GM13976 (cell line): ENCODE data around the gene KRTAP21-3.
"Not testable (repeated sequence)": the region's sequence is repeated elsewhere in the genome, so short reads cannot be mapped to it uniquely, and the experiment has no call there.

Experiments used
- DNase-seq: peaks from one replicate; pipeline ENCODE4 v3.0.0; 2012; ENCODE audit warnings: low spot score
- in situ Hi-C: fragments of 300-500 bp; cut with MboI; formaldehyde crosslinking; loops from one replicate; pipeline ENCODE4 v1.12.0; 2022; ENCODE audit warnings: low sequenced_read_pairs, mixed read lengths, inconsistent platforms; ENCODE audit not compliant: unreplicated experiment
- TF ChIP-seq, protein P1 (sequence below): IDR thresholded peaks from 2 replicates; pipeline ENCODE4 v1.5.1; 2012; ENCODE audit warnings: borderline replicate concordance, mild to moderate bottlenecking; ENCODE audit not compliant: insufficient read depth; ENCODE audit errors: extremely low read depth, missing control alignments, control extremely low read depth

Gene KRTAP21-3, protein sequence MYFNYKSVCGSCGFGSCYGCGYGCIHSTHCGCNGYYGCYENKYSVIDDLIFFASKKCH

GRCh38 chr21:30718239-30718909 lies at the start of gene KRTAP21-3:
KRTAP21-3 (minus strand) TSS chr21:30718777; CDS start chr21:30718759, 18 bp downstream.
- TF ChIP-seq, protein P1, sequence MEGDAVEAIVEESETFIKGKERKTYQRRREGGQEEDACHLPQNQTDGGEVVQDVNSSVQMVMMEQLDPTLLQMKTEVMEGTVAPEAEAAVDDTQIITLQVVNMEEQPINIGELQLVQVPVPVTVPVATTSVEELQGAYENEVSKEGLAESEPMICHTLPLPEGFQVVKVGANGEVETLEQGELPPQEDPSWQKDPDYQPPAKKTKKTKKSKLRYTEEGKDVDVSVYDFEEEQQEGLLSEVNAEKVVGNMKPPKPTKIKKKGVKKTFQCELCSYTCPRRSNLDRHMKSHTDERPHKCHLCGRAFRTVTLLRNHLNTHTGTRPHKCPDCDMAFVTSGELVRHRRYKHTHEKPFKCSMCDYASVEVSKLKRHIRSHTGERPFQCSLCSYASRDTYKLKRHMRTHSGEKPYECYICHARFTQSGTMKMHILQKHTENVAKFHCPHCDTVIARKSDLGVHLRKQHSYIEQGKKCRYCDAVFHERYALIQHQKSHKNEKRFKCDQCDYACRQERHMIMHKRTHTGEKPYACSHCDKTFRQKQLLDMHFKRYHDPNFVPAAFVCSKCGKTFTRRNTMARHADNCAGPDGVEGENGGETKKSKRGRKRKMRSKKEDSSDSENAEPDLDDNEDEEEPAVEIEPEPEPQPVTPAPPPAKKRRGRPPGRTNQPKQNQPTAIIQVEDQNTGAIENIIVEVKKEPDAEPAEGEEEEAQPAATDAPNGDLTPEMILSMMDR, result no peak
- in situ Hi-C loops, result no loop called here
- peak; percentile 9 for DNase-seq

GRCh38 chr21:30760776-30761175 lies 42.2 kb upstream of the KRTAP21-3 start:
- in situ Hi-C loops, result no loop called here
- TF ChIP-seq, protein P1, result no peak

DNA sequence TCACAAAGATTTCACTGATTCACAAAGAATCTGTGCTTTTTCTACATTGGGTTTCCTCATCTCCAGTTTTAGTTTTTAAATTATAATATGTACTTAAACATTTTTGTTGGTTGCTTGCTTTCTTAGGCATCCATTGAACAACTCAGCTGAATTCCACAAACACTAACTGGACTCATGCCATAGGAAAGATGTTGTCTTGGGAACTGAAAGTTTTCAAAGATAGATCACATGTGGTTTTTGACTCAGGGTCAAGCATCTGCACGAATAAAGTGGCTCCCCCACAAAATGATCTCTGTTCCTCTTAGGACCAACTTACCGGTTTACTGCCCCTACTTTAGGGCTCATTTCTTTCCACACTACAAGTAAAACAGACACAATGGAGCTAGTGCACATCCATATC lies 39.7 kb upstream of the KRTAP21-3 start:
- TF ChIP-seq, protein P1, result no peak
- no peak for DNase-seq
- in situ Hi-C loops, result no loop called here

More at GRCh38 chr21:30760776-30761175, 42.2 kb upstream of the KRTAP21-3 start:
- no peak for DNase-seq

GRCh38 chr21:30755328-30755727 lies 36.8 kb upstream of the KRTAP21-3 start, which contains the start of gene KRTAP21-1:
KRTAP21-1 (minus strand) TSS chr21:30755428; CDS start chr21:30755378, 50 bp downstream.
- in situ Hi-C loops, DNase-seq: not testable (repeated sequence)

GRCh38 chr21:30747159-30747558 lies 28.6 kb upstream of the KRTAP21-3 start, which contains the start of gene KRTAP21-2:
KRTAP21-2 (minus strand) TSS chr21:30747259; CDS start chr21:30747202, 57 bp downstream.
- TF ChIP-seq, protein P1, result no peak
- no peak for DNase-seq
- in situ Hi-C loops, result no loop called here

DNA sequence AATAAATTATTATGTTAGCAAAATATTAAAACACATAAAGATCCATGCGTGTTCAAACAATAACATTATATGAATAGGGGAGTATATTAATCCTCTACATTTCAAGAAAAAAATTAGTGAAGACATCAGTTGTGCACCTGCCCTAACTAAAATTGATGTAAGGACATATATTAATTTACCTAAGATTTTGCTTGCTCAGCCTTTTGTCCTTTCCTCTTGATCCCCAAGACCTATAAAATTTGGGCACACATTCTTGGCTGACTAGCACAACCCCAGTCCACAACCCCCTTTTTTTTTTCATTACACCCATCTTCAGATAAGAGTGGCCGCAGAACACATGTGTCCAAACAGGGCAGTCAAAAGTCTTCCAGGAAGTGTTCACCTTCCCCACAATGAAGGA lies 21.9 kb upstream of the KRTAP21-3 start:
- TF ChIP-seq, protein P1, result no peak
- in situ Hi-C loops, result no loop called here
- no peak for DNase-seq

DNA sequence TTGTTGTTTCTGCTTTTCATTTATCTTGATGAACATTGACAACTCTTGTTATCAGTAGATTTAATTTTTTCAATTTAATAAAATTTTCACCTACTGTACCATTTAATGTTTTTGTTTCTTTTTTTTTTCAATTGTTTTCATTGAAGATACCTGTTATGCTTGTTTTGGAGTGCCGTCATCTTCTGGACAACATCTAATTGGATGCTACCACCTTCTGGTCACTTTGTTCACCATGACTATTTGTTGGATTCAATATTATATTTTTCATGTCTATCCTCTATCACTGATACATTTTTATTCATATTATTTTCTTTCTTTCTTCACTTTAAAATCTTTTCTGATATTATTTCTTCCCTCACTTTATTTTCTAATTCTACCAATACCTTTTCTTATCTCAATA lies 14.4 kb upstream of the KRTAP21-3 start:
- DNase-seq, result no peak
- TF ChIP-seq, protein P1, result no peak
- in situ Hi-C loops, result no loop called here
